Measurements from ENCODE around the gene HTR3B.

HTR3B gene

GRCh38 chr11:113984781-113985180 is 80.2 kb downstream of the HTR3B start:
- no peak overlapping the region for H3K27ac ChIP-seq (ENCODE audit: low read depth, low read length)
- no peaks in the 10 kb centered on the region for H3K9me2 ChIP-seq (replicated peaks; ENCODE audit: control insufficient read depth, low read length)
- H3K36me3 ChIP-seq (ENCODE audit: control insufficient read depth, low read length), result no peaks in the 10 kb centered on the region
- H4K20me1 ChIP-seq (ENCODE audit: control insufficient read depth, insufficient read depth, low read depth, low read length), result no peaks in the 10 kb centered on the region
- peaks cover 15% of the 10 kb centered on the region for H3K4me1 ChIP-seq (ENCODE audit: control insufficient read depth, low read length)
- no peaks in the 10 kb centered on the region for H3K79me2 ChIP-seq (ENCODE audit: control insufficient read depth, low read length)
- peaks cover 13% of the 10 kb centered on the region for H3K27me3 ChIP-seq (ENCODE audit: control insufficient read depth, low read length)
- TF ChIP-seq EZH2phosphoT487 (IDR thresholded peaks at IDR 0.05; ENCODE audit: borderline replicate concordance, low read length), result no peak
- no peak for TF ChIP-seq CTCF (IDR thresholded peaks at IDR 0.05; ENCODE audit: low read depth, low read length, poor library complexity, severe bottlenecking)
- H3K4me2 ChIP-seq (ENCODE audit: low read length), result no peak overlapping the region
- no peaks in the 10 kb centered on the region for H3K9me3 ChIP-seq (ENCODE audit: control insufficient read depth, insufficient read depth, low read length)
- no peaks in the 10 kb centered on the region for H3F3A ChIP-seq (ENCODE audit: control insufficient read depth, insufficient read depth)
- no peak overlapping the region for H3K4me3 ChIP-seq (ENCODE audit: low read length)

- Histone ChIP-seq H3K9me2 (replicated peaks; ENCODE audit: control insufficient read depth, low read length) (no peaks in the 10 kb centered on the region), H3K79me2 (ENCODE audit: control insufficient read depth, low read length) (no peaks in the 10 kb centered on the region), H3K36me3 (ENCODE audit: control insufficient read depth, low read length) (no peaks in the 10 kb centered on the region), H3F3A (ENCODE audit: control insufficient read depth, insufficient read depth) (no peaks in the 10 kb centered on the region), H3K27me3 (ENCODE audit: control insufficient read depth, low read length) (peaks cover 6% of the 10 kb centered on the region; the same call in 1 of the 2 replicates), H3K27ac (ENCODE audit: low read depth, low read length) (no peak overlapping the region), H3K9me3 (ENCODE audit: control insufficient read depth, insufficient read depth, low read length) (no peaks in the 10 kb centered on the region), H3K4me1 (ENCODE audit: control insufficient read depth, low read length) (peaks cover 4% of the 10 kb centered on the region), H3K4me2 (ENCODE audit: low read length) (no peak overlapping the region), H4K20me1 (ENCODE audit: control insufficient read depth, insufficient read depth, low read depth, low read length) (no peaks in the 10 kb centered on the region), H3K4me3 (ENCODE audit: low read length) (no peak overlapping the region)
- TF ChIP-seq EZH2phosphoT487 (IDR thresholded peaks at IDR 0.05; ENCODE audit: borderline replicate concordance, low read length), result no peak
- TF ChIP-seq CTCF (IDR thresholded peaks at IDR 0.05; ENCODE audit: low read depth, low read length, poor library complexity, severe bottlenecking), result no peak
Observed at GRCh38 chr11:113985906-113986305, 81.3 kb downstream of the HTR3B start.

GRCh38 chr11:113986351-113987140 is 82.0 kb downstream of the HTR3B start:
- H3K79me2 ChIP-seq (ENCODE audit: control insufficient read depth, low read length), result no peaks in the 10 kb centered on the region
- no peak overlapping the region for H3K27ac ChIP-seq (ENCODE audit: low read depth, low read length)
- no peaks in the 10 kb centered on the region for H3F3A ChIP-seq (ENCODE audit: control insufficient read depth, insufficient read depth)
- H4K20me1 ChIP-seq (ENCODE audit: control insufficient read depth, insufficient read depth, low read depth, low read length), result no peaks in the 10 kb centered on the region
- no peaks in the 10 kb centered on the region for H3K9me2 ChIP-seq (replicated peaks; ENCODE audit: control insufficient read depth, low read length)
- H3K4me2 ChIP-seq (ENCODE audit: low read length), result no peak overlapping the region
- no peak for TF ChIP-seq EZH2phosphoT487 (IDR thresholded peaks at IDR 0.05; ENCODE audit: borderline replicate concordance, low read length)
- no peak for TF ChIP-seq CTCF (IDR thresholded peaks at IDR 0.05; ENCODE audit: low read depth, low read length, poor library complexity, severe bottlenecking)
- H3K27me3 ChIP-seq (ENCODE audit: control insufficient read depth, low read length), result 0 out of 2 replicates have a peak, but pooled peaks cover 3% of the 10 kb centered on the region
- no peaks in the 10 kb centered on the region for H3K36me3 ChIP-seq (ENCODE audit: control insufficient read depth, low read length)
- no peaks in the 10 kb centered on the region for H3K9me3 ChIP-seq (ENCODE audit: control insufficient read depth, insufficient read depth, low read length)
- no peak overlapping the region for H3K4me3 ChIP-seq (ENCODE audit: low read length)
- no peaks in the 10 kb centered on the region for H3K4me1 ChIP-seq (ENCODE audit: control insufficient read depth, low read length)

Data from DOHH2 (cell line).